HepG2 (cell line): ENCODE results near the gene ABCG4. TPM values are rescaled to one million over a fixed set of nuclear protein-coding genes. Genes with fewer than 3 reads are reported as not detected.

ENCODE experiments used
- ARID2 ChIP-seq: sonication (generic); formaldehyde crosslinking; IDR thresholded peaks from 2 replicates; pipeline ENCODE4 v1.8.1; 2022; ENCODE audit warnings: mild to moderate bottlenecking, missing genetic modification reagents, borderline replicate concordance
- KDM2A ChIP-seq: sonication (generic); formaldehyde crosslinking; IDR thresholded peaks from 2 replicates; pipeline ENCODE4 v1.4.0; 2020; ENCODE audit warnings: low read depth, missing genetic modification reagents, borderline replicate concordance
- KDM4B ChIP-seq: sonication (generic); formaldehyde crosslinking; IDR thresholded peaks from 2 replicates; pipeline ENCODE4 v1.4.0; 2020; ENCODE audit warnings: missing genetic modification reagents
- MNT ChIP-seq: fragments of 450-650 bp; IDR thresholded peaks from 2 replicates; pipeline ENCODE4 v1.6.1; 2016
- MYC ChIP-seq: sonication (generic); formaldehyde crosslinking; IDR thresholded peaks from 2 replicates; pipeline ENCODE4 v1.9.0; 2021; ENCODE audit warnings: missing genetic modification reagents, borderline replicate concordance
- ZNF274 ChIP-seq: sonication (generic); formaldehyde crosslinking; IDR thresholded peaks from 2 replicates; pipeline ENCODE4 v1.5.1; 2020; ENCODE audit warnings: mild to moderate bottlenecking, missing genetic modification reagents
- ZNF276 ChIP-seq: sonication (generic); formaldehyde crosslinking; IDR thresholded peaks from 2 replicates; pipeline ENCODE4 v1.4.0; 2020; ENCODE audit warnings: mild to moderate bottlenecking, low read depth, missing genetic modification reagents
- ZNF615 ChIP-seq: sonication (generic); formaldehyde crosslinking; IDR thresholded peaks from 2 replicates; pipeline ENCODE4 v1.5.0; 2020; ENCODE audit warnings: mild to moderate bottlenecking, missing genetic modification reagents, borderline replicate concordance
- polyA plus RNA-seq, 8 experiments: library from polyadenylated mRNA; depleted of rRNA in 3 of 8; stranded (reverse) in 7 of 8; unstranded in 1 of 8; fragments of >200 nt; fragmentation: Illumina TruSeq in 4 of 8; extraction: Trizol in 4 of 8; gene quantifications; 2 replicates each; pipeline versions ENCODE4 v1.2.1 to v1.2.3, GENCODE V29; 2011 to 2016; ENCODE audit warnings: low read depth in 4 of 8, missing spikeins in 1 of 8, mixed read lengths in 1 of 8; ENCODE audit not compliant: insufficient read depth in 1 of 8
- total RNA-seq, 5 experiments: library from RNA; depleted of rRNA; stranded (reverse); fragments of >200 nt; fragmentation: Illumina TruSeq; extraction: Trizol; gene quantifications; 2 replicates each; pipeline ENCODE4 v1.2.3, GENCODE V29; 2016; ENCODE audit warnings: low read depth in 1 of 5
- TF ChIP-seq, protein P1 (sequence below), 2 experiments: fragments of 450-650 bp in 1 of 2; sonication (generic) in 1 of 2; formaldehyde crosslinking in 1 of 2; IDR thresholded peaks; 2 replicates each; pipeline versions ENCODE4 v1.6.1 to v1.8.0; 2016 to 2022; ENCODE audit warnings: antibody characterized with exemption in 1 of 2, mild to moderate bottlenecking in 1 of 2, missing genetic modification reagents in 1 of 2
- TF ChIP-seq, protein P2 (sequence below): sonication (generic); formaldehyde crosslinking; IDR thresholded peaks from 2 replicates; pipeline ENCODE4 v1.8.1; 2023; ENCODE audit warnings: mild to moderate bottlenecking, missing genetic modification reagents, borderline replicate concordance
- TF ChIP-seq, protein P3 (sequence below): sonication (generic); formaldehyde crosslinking; IDR thresholded peaks from 2 replicates; pipeline ENCODE4; 2020; ENCODE audit warnings: missing genetic modification reagents, mild to moderate bottlenecking, borderline replicate concordance

ABCG4 gene
- total and polyA plus RNA-seq, 2 of the 13 experiments (the other 11 are each of a cell fraction or from before 2014, with no cell fraction given), result not detected

GRCh38 chr11:119101759-119102423, 47.0 kb upstream of the ABCG4 start, which contains the start of gene DPAGT1 (continued):
- TF ChIP-seq ZNF276 (CRISPR knock-in tag), result peak; percentile 43; the same call in 1 of the 2 replicates
- no peak for TF ChIP-seq ZNF274
- TF ChIP-seq KDM4B (CRISPR knock-in tag), result 0 out of 2 replicates have a peak, but pooled peaks have one; percentile 12
- peak; percentile 68 for TF ChIP-seq MNT
- TF ChIP-seq, protein P1, sequence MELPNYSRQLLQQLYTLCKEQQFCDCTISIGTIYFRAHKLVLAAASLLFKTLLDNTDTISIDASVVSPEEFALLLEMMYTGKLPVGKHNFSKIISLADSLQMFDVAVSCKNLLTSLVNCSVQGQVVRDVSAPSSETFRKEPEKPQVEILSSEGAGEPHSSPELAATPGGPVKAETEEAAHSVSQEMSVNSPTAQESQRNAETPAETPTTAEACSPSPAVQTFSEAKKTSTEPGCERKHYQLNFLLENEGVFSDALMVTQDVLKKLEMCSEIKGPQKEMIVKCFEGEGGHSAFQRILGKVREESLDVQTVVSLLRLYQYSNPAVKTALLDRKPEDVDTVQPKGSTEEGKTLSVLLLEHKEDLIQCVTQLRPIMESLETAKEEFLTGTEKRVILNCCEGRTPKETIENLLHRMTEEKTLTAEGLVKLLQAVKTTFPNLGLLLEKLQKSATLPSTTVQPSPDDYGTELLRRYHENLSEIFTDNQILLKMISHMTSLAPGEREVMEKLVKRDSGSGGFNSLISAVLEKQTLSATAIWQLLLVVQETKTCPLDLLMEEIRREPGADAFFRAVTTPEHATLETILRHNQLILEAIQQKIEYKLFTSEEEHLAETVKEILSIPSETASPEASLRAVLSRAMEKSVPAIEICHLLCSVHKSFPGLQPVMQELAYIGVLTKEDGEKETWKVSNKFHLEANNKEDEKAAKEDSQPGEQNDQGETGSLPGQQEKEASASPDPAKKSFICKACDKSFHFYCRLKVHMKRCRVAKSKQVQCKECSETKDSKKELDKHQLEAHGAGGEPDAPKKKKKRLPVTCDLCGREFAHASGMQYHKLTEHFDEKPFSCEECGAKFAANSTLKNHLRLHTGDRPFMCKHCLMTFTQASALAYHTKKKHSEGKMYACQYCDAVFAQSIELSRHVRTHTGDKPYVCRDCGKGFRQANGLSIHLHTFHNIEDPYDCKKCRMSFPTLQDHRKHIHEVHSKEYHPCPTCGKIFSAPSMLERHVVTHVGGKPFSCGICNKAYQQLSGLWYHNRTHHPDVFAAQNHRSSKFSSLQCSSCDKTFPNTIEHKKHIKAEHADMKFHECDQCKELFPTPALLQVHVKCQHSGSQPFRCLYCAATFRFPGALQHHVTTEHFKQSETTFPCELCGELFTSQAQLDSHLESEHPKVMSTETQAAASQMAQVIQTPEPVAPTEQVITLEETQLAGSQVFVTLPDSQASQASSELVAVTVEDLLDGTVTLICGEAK (IDR thresholded peaks at IDR 0.05), result peak; percentile 48
- TF ChIP-seq, protein P1 (CRISPR knock-in tag; IDR thresholded peaks at IDR 0.05), result no peak
- peak; percentile 56; the same call in 1 of the 2 replicates for TF ChIP-seq ZNF615
- peak; percentile 89 for TF ChIP-seq MYC (CRISPR knock-in tag)
- peak; percentile 54 for TF ChIP-seq KDM2A (CRISPR knock-in tag)
- TF ChIP-seq, protein P2, sequence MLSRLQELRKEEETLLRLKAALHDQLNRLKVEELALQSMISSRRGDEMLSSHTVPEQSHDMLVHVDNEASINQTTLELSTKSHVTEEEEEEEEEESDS (CRISPR knock-in tag), result peak; percentile 53; the same call in 1 of the 2 replicates
- TF ChIP-seq, protein P3, sequence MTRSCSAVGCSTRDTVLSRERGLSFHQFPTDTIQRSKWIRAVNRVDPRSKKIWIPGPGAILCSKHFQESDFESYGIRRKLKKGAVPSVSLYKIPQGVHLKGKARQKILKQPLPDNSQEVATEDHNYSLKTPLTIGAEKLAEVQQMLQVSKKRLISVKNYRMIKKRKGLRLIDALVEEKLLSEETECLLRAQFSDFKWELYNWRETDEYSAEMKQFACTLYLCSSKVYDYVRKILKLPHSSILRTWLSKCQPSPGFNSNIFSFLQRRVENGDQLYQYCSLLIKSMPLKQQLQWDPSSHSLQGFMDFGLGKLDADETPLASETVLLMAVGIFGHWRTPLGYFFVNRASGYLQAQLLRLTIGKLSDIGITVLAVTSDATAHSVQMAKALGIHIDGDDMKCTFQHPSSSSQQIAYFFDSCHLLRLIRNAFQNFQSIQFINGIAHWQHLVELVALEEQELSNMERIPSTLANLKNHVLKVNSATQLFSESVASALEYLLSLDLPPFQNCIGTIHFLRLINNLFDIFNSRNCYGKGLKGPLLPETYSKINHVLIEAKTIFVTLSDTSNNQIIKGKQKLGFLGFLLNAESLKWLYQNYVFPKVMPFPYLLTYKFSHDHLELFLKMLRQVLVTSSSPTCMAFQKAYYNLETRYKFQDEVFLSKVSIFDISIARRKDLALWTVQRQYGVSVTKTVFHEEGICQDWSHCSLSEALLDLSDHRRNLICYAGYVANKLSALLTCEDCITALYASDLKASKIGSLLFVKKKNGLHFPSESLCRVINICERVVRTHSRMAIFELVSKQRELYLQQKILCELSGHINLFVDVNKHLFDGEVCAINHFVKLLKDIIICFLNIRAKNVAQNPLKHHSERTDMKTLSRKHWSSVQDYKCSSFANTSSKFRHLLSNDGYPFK (CRISPR knock-in tag), result peak; percentile 91; the same call in 1 of the 2 replicates
- TF ChIP-seq ARID2 (CRISPR knock-in tag), result no peak
